ENCODE results near the gene EPOP. TPM values are rescaled to one million over a fixed set of nuclear protein-coding genes. Genes with fewer than 3 reads are reported as not detected.

EPOP gene
- total and polyA plus RNA-seq, 2 of the 13 experiments (the other 11 are each of a cell fraction or from before 2014, with no cell fraction given) = 14.7 to 37.8 TPM

DNA sequence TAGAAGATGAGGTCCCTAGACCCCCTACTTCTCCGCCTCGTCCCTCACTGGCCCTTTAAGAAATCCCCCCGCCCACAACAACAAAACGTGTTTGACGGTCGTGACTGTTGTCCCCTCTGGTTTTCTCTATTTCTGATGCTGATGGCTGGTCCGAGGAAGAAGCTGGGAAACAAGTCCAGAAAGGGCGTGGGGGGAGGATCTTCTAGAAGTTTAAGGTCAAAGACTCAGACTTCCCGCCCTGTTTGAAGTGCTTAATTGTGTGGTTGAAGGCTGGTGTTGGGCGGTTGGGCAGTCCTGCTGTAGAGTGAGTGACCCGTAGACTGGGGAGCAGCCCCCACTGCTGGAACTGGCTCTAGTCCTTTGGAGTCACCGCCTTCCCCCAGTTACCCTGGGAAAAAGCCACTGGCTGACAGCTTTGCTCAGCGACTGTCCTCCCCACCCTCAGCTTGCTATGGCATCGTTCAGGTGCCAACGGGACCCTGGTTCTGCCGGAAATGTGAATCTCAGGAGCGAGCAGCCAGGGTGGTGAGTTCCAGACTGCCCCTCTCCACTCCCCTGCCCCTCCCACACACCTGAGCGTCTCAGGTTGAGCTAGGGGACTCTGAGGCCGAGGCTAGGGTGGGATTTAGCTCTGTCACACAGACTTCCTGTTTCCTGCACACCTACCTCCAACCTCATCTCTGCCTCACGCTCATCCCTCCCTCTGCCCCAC lies 31.9 kb upstream of the EPOP start (continued):
- no peak for TF ChIP-seq BHLHE40 (IDR thresholded peaks at IDR 0.05; ENCODE audit: low read length)
- TF ChIP-seq HNRNPK (IDR thresholded peaks at IDR 0.05; ENCODE audit: low read depth, low read length, poor library complexity, severe bottlenecking) = no peak
- TF ChIP-seq, protein P1, sequence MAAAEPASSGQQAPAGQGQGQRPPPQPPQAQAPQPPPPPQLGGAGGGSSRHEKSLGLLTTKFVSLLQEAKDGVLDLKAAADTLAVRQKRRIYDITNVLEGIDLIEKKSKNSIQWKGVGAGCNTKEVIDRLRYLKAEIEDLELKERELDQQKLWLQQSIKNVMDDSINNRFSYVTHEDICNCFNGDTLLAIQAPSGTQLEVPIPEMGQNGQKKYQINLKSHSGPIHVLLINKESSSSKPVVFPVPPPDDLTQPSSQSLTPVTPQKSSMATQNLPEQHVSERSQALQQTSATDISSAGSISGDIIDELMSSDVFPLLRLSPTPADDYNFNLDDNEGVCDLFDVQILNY (CRISPR knock-in tag; conservative IDR thresholded peaks at IDR 0.05) = no peak
- TF ChIP-seq, protein P2, sequence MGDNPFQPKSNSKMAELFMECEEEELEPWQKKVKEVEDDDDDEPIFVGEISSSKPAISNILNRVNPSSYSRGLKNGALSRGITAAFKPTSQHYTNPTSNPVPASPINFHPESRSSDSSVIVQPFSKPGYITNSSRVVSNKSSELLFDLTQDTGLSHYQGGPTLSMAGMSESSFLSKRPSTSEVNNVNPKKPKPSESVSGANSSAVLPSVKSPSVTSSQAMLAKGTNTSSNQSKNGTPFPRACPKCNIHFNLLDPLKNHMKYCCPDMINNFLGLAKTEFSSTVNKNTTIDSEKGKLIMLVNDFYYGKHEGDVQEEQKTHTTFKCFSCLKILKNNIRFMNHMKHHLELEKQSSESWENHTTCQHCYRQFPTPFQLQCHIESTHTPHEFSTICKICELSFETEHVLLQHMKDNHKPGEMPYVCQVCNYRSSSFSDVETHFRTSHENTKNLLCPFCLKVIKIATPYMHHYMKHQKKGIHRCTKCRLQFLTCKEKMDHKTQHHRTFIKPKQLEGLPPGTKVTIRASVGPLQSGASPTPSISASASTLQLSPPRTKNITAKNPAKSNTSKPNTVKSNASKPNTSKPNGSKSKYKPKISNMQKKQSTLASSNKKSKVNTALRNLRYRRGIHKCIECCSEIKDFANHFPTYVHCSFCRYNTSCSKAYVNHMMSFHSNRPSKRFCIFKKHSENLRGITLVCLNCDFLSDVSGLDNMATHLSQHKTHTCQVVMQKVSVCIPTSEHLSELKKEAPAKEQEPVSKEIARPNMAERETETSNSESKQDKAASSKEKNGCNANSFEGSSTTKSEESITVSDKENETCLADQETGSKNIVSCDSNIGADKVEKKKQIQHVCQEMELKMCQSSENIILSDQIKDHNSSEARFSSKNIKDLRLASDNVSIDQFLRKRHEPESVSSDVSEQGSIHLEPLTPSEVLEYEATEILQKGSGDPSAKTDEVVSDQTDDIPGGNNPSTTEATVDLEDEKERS (CRISPR knock-in tag; IDR thresholded peaks at IDR 0.05) = no peak
- TF ChIP-seq, protein P3, sequence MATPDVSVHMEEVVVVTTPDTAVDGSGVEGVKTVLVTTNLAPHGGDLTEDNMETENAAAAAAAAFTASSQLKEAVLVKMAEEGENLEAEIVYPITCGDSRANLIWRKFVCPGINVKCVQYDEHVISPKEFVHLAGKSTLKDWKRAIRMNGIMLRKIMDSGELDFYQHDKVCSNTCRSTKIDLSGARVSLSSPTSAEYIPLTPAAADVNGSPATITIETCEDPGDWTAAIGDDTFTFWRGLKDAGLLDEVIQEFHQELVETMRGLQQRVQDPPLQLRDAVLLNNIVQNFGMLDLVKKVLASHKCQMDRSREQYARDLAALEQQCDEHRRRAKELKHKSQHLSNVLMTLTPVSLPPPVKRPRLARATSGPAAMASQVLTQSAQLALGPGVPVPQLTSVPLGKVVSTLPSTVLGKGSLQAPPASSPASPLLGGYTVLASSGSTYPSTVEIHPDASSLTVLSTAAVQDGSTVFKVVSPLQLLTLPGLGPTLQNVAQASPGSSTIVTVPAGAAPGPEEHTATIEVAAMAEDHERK (CRISPR knock-in tag; IDR thresholded peaks at IDR 0.05; ENCODE audit: low read depth) = no peak
- TF ChIP-seq ZC3H13 (CRISPR knock-in tag; IDR thresholded peaks at IDR 0.05) = no peak
- TF ChIP-seq, protein P4, sequence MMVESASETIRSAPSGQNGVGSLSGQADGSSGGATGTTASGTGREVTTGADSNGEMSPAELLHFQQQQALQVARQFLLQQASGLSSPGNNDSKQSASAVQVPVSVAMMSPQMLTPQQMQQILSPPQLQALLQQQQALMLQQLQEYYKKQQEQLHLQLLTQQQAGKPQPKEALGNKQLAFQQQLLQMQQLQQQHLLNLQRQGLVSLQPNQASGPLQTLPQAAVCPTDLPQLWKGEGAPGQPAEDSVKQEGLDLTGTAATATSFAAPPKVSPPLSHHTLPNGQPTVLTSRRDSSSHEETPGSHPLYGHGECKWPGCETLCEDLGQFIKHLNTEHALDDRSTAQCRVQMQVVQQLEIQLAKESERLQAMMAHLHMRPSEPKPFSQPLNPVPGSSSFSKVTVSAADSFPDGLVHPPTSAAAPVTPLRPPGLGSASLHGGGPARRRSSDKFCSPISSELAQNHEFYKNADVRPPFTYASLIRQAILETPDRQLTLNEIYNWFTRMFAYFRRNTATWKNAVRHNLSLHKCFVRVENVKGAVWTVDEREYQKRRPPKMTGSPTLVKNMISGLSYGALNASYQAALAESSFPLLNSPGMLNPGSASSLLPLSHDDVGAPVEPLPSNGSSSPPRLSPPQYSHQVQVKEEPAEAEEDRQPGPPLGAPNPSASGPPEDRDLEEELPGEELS (CRISPR knock-in tag; IDR thresholded peaks at IDR 0.05) = no peak
- no peak for TF ChIP-seq ZBTB42 (CRISPR knock-in tag; IDR thresholded peaks at IDR 0.05)
- TF ChIP-seq, protein P5, sequence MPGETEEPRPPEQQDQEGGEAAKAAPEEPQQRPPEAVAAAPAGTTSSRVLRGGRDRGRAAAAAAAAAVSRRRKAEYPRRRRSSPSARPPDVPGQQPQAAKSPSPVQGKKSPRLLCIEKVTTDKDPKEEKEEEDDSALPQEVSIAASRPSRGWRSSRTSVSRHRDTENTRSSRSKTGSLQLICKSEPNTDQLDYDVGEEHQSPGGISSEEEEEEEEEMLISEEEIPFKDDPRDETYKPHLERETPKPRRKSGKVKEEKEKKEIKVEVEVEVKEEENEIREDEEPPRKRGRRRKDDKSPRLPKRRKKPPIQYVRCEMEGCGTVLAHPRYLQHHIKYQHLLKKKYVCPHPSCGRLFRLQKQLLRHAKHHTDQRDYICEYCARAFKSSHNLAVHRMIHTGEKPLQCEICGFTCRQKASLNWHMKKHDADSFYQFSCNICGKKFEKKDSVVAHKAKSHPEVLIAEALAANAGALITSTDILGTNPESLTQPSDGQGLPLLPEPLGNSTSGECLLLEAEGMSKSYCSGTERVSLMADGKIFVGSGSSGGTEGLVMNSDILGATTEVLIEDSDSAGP (CRISPR knock-in tag; IDR thresholded peaks at IDR 0.05; ENCODE audit: borderline replicate concordance) = peak; percentile 99
- TF ChIP-seq, protein P6, sequence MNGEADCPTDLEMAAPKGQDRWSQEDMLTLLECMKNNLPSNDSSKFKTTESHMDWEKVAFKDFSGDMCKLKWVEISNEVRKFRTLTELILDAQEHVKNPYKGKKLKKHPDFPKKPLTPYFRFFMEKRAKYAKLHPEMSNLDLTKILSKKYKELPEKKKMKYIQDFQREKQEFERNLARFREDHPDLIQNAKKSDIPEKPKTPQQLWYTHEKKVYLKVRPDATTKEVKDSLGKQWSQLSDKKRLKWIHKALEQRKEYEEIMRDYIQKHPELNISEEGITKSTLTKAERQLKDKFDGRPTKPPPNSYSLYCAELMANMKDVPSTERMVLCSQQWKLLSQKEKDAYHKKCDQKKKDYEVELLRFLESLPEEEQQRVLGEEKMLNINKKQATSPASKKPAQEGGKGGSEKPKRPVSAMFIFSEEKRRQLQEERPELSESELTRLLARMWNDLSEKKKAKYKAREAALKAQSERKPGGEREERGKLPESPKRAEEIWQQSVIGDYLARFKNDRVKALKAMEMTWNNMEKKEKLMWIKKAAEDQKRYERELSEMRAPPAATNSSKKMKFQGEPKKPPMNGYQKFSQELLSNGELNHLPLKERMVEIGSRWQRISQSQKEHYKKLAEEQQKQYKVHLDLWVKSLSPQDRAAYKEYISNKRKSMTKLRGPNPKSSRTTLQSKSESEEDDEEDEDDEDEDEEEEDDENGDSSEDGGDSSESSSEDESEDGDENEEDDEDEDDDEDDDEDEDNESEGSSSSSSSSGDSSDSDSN (CRISPR knock-in tag; IDR thresholded peaks at IDR 0.05) = no peak; the same call in 1 of the 2 replicates
- no peak for TF ChIP-seq SMAD3 (CRISPR knock-in tag; IDR thresholded peaks at IDR 0.05)
- no peak for TF ChIP-seq MTF1 (CRISPR knock-in tag; IDR thresholded peaks at IDR 0.05)
- no peak for TF ChIP-seq RFXANK (CRISPR knock-in tag; IDR thresholded peaks at IDR 0.05)
- TF ChIP-seq, protein P7, sequence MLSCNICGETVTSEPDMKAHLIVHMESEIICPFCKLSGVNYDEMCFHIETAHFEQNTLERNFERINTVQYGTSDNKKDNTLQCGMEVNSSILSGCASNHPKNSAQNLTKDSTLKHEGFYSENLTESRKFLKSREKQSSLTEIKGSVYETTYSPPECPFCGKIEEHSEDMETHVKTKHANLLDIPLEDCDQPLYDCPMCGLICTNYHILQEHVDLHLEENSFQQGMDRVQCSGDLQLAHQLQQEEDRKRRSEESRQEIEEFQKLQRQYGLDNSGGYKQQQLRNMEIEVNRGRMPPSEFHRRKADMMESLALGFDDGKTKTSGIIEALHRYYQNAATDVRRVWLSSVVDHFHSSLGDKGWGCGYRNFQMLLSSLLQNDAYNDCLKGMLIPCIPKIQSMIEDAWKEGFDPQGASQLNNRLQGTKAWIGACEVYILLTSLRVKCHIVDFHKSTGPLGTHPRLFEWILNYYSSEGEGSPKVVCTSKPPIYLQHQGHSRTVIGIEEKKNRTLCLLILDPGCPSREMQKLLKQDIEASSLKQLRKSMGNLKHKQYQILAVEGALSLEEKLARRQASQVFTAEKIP (CRISPR knock-in tag; IDR thresholded peaks at IDR 0.05; ENCODE audit: borderline replicate concordance) = no peak
